WTC11 (cell line): Measurements from ENCODE around the gene DOCK1. TPM values are rescaled to one million over a fixed set of nuclear protein-coding genes. Genes with fewer than 3 reads are reported as not detected.

Source experiments
- ATAC-seq: fragments of 200-7000 bp; cut with Tn5 transposase; 2 replicates; pipeline ENCODE4 v1.10.0; 2021; ENCODE audit warnings: mild to moderate bottlenecking, moderate library complexity
- CTCF ChIA-PET: fragments of 300-600 bp; sonication (Branson Sonifier 250); formaldehyde crosslinking; loops from one replicate; lab custom pipeline; 2021; ENCODE audit warnings: antibody characterized with exemption; lab: Charles Lee
- POLR2A ChIA-PET: fragments of 350-600 bp; sonication (Branson Sonifier 250); formaldehyde crosslinking; loops from one replicate; lab custom pipeline; 2021; ENCODE audit warnings: antibody characterized with exemption; lab: Charles Lee
- DNase-seq: peaks from one replicate; pipeline ENCODE4 v3.0.0; 2021; ENCODE audit warnings: low spot score
- H3K27ac Mint-ChIP-seq: 2 replicates; pipeline ENCODE4 v1.8.0; 2021; ENCODE audit warnings: mixed read lengths
- H3K27me3 Mint-ChIP-seq: 2 replicates; pipeline ENCODE4 v1.8.0; 2021; ENCODE audit warnings: low read depth, mild to moderate bottlenecking, moderate library complexity, mixed read lengths
- H3K36me3 Mint-ChIP-seq: 2 replicates; pipeline ENCODE4 v1.8.0; 2021; ENCODE audit warnings: mixed read lengths
- H3K4me1 Mint-ChIP-seq: 2 replicates; pipeline ENCODE4 v1.8.0; 2022; ENCODE audit warnings: mixed read lengths
- H3K4me3 Mint-ChIP-seq: 2 replicates; pipeline ENCODE4 v1.8.0; 2021; ENCODE audit warnings: mild to moderate bottlenecking, moderate library complexity, mixed read lengths
- H3K9me3 Mint-ChIP-seq: 2 replicates; pipeline ENCODE4 v1.8.0; 2021; ENCODE audit warnings: mixed read lengths
- AR ChIP-seq: fragments of 250-450 bp; sonication (Bioruptor Pico); IDR thresholded peaks from 2 replicates; pipeline ENCODE4 v1.9.0; 2021; ENCODE audit warnings: mild to moderate bottlenecking
- ATF1 ChIP-seq: sonication (generic); formaldehyde crosslinking; IDR thresholded peaks from 2 replicates; pipeline ENCODE4 v1.8.1; 2023; ENCODE audit warnings: mild to moderate bottlenecking, moderate library complexity, missing genetic modification reagents
- ATF6 ChIP-seq: sonication (generic); formaldehyde crosslinking; IDR thresholded peaks from 2 replicates; pipeline ENCODE4 v1.8.1; 2023; ENCODE audit warnings: mild to moderate bottlenecking, missing genetic modification reagents
- FOXJ3 ChIP-seq: sonication (generic); formaldehyde crosslinking; IDR thresholded peaks from 2 replicates; pipeline ENCODE4 v1.9.0; 2021; ENCODE audit warnings: missing genetic modification reagents, mild to moderate bottlenecking, borderline replicate concordance
- HMGA2 ChIP-seq: fragments of 250-450 bp; sonication (Bioruptor Pico); IDR thresholded peaks from 2 replicates; pipeline ENCODE4 v1.4.0; 2021; ENCODE audit warnings: mild to moderate bottlenecking, moderate library complexity
- MYBL2 ChIP-seq: sonication (generic); formaldehyde crosslinking; IDR thresholded peaks from 2 replicates; pipeline ENCODE4 v1.8.1; 2023; ENCODE audit warnings: mild to moderate bottlenecking, moderate library complexity, missing genetic modification reagents
- NFATC4 ChIP-seq: fragments of 250-450 bp; sonication (Bioruptor Pico); IDR thresholded peaks from 2 replicates; pipeline ENCODE4 v1.9.0; 2021; ENCODE audit warnings: mild to moderate bottlenecking
- NFE2L1 ChIP-seq: sonication (generic); formaldehyde crosslinking; IDR thresholded peaks from 2 replicates; pipeline ENCODE4 v1.8.1; 2023; ENCODE audit warnings: missing genetic modification reagents
- NR2C2 ChIP-seq: sonication (generic); formaldehyde crosslinking; IDR thresholded peaks from 2 replicates; pipeline ENCODE4 v1.8.0; 2022; ENCODE audit warnings: mild to moderate bottlenecking, missing genetic modification reagents
- NR3C1 ChIP-seq: sonication (generic); formaldehyde crosslinking; conservative IDR thresholded peaks from 2 replicates; pipeline ENCODE4 v1.8.1; 2023; ENCODE audit warnings: low read depth, mild to moderate bottlenecking, missing genetic modification reagents
- RELA ChIP-seq: sonication (generic); formaldehyde crosslinking; IDR thresholded peaks from 2 replicates; pipeline ENCODE4 v1.8.1; 2022; ENCODE audit warnings: missing genetic modification reagents, mild to moderate bottlenecking, borderline replicate concordance
- SMAD3 ChIP-seq: sonication (generic); formaldehyde crosslinking; IDR thresholded peaks from 2 replicates; pipeline ENCODE4 v1.8.0; 2022; ENCODE audit warnings: missing genetic modification reagents, mild to moderate bottlenecking, borderline replicate concordance
- SMAD4 ChIP-seq: sonication (generic); formaldehyde crosslinking; IDR thresholded peaks from 2 replicates; pipeline ENCODE4 v1.8.0; 2022; ENCODE audit warnings: mild to moderate bottlenecking, missing genetic modification reagents
- SP1 ChIP-seq: sonication (generic); formaldehyde crosslinking; conservative IDR thresholded peaks from 2 replicates; pipeline ENCODE4 v1.8.1; 2022; ENCODE audit warnings: missing genetic modification reagents
- ZNF219 ChIP-seq: sonication (generic); formaldehyde crosslinking; IDR thresholded peaks from 2 replicates; pipeline ENCODE4 v1.8.0; 2023; ENCODE audit warnings: missing genetic modification reagents, mild to moderate bottlenecking, borderline replicate concordance
- ZNF232 ChIP-seq: sonication (generic); formaldehyde crosslinking; IDR thresholded peaks from 2 replicates; pipeline ENCODE4 v1.8.0; 2022; ENCODE audit warnings: mild to moderate bottlenecking, missing genetic modification reagents
- ZNF396 ChIP-seq: fragments of 250-450 bp; sonication (Bioruptor Pico); IDR thresholded peaks from 2 replicates; pipeline ENCODE4 v1.8.0; 2021; ENCODE audit warnings: mild to moderate bottlenecking, moderate library complexity, borderline replicate concordance
- ZNF671 ChIP-seq: fragments of 250-450 bp; sonication (Bioruptor Pico); IDR thresholded peaks from 2 replicates; pipeline ENCODE4 v1.8.0; 2021; ENCODE audit warnings: mild to moderate bottlenecking
- total RNA-seq: library from RNA; stranded (reverse); gene quantifications from 3 replicates; pipeline ENCODE4 v1.2.3, GENCODE V29; 2021
- TF ChIP-seq, protein P1 (sequence below): sonication (generic); formaldehyde crosslinking; IDR thresholded peaks from 2 replicates; pipeline ENCODE4 v1.8.0; 2023; ENCODE audit warnings: mild to moderate bottlenecking, missing genetic modification reagents
- TF ChIP-seq, protein P2 (sequence below): sonication (generic); formaldehyde crosslinking; IDR thresholded peaks from 2 replicates; pipeline ENCODE4 v1.8.0; 2022; ENCODE audit warnings: missing genetic modification reagents
- TF ChIP-seq, protein P3 (sequence below): fragments of 200-600 bp; IDR thresholded peaks from 2 replicates; pipeline ENCODE4 v1.8.0; 2022; ENCODE audit warnings: antibody characterized with exemption
- TF ChIP-seq, protein P4 (sequence below): sonication (generic); formaldehyde crosslinking; IDR thresholded peaks from 2 replicates; pipeline ENCODE4 v1.8.1; 2023; ENCODE audit warnings: mild to moderate bottlenecking, missing genetic modification reagents, moderate library complexity

The DOCK1 gene
- total RNA-seq, 1 experiment from 2014 or later = 52.1 TPM

GRCh38 chr10:127198307-127198706 lies 293.1 kb downstream of the DOCK1 start:
- no peak for TF ChIP-seq NR3C1 (CRISPR knock-in tag)
- TF ChIP-seq, protein P1, sequence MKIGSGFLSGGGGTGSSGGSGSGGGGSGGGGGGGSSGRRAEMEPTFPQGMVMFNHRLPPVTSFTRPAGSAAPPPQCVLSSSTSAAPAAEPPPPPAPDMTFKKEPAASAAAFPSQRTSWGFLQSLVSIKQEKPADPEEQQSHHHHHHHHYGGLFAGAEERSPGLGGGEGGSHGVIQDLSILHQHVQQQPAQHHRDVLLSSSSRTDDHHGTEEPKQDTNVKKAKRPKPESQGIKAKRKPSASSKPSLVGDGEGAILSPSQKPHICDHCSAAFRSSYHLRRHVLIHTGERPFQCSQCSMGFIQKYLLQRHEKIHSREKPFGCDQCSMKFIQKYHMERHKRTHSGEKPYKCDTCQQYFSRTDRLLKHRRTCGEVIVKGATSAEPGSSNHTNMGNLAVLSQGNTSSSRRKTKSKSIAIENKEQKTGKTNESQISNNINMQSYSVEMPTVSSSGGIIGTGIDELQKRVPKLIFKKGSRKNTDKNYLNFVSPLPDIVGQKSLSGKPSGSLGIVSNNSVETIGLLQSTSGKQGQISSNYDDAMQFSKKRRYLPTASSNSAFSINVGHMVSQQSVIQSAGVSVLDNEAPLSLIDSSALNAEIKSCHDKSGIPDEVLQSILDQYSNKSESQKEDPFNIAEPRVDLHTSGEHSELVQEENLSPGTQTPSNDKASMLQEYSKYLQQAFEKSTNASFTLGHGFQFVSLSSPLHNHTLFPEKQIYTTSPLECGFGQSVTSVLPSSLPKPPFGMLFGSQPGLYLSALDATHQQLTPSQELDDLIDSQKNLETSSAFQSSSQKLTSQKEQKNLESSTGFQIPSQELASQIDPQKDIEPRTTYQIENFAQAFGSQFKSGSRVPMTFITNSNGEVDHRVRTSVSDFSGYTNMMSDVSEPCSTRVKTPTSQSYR (CRISPR knock-in tag) = no peak
- no peak for ATAC-seq

GRCh38 chr10:127198721-127199120 lies 293.5 kb downstream of the DOCK1 start:
- H3K36me3 Mint-ChIP-seq = no peaks in the 10 kb centered on the region

More at GRCh38 chr10:127198307-127198706, 293.1 kb downstream of the DOCK1 start:
- ChIA-PET CTCF (interaction anchor here (1.3 kb wide), 1 partner anchor 16 kb away, joined by 3 read pairs; no protein-coding TSS in a partner anchor), POLR2A (no interaction called here)
- Mint-ChIP-seq H3K36me3 (no peaks in the 10 kb centered on the region), H3K4me1 (peaks cover 28% of the 10 kb centered on the region), H3K27ac (no peak overlapping the region), H3K27me3 (peaks cover 34% of the 10 kb centered on the region), H3K4me3 (no peak overlapping the region), H3K9me3 (no peaks in the 10 kb centered on the region)
- DNase-seq = no peak

More at GRCh38 chr10:127198721-127199120, 293.5 kb downstream of the DOCK1 start:
- ChIA-PET POLR2A (no interaction called here), CTCF (interaction anchor here (1.3 kb wide), 1 partner anchor 16 kb away, joined by 3 read pairs; no protein-coding TSS in a partner anchor)
- Mint-ChIP-seq H3K27ac (no peak overlapping the region), H3K4me1 (peaks cover 28% of the 10 kb centered on the region), H3K4me3 (no peak overlapping the region), H3K9me3 (no peaks in the 10 kb centered on the region), H3K27me3 (peaks cover 30% of the 10 kb centered on the region)
- ATAC-seq = no peak
- TF ChIP-seq HMGA2 (CRISPR knock-in tag) = no peak
- no peak for TF ChIP-seq SP1
- no peak for TF ChIP-seq FOXJ3 (CRISPR knock-in tag)
- no peak for TF ChIP-seq SMAD3 (CRISPR knock-in tag)
- no peak for TF ChIP-seq ATF1 (CRISPR knock-in tag)
- no peak for TF ChIP-seq MYBL2 (CRISPR knock-in tag)
- no peak for TF ChIP-seq ZNF671
- TF ChIP-seq ZNF396 (CRISPR knock-in tag) = no peak
- TF ChIP-seq ATF6 = no peak
- no peak for TF ChIP-seq AR
- TF ChIP-seq NR2C2 = no peak
- no peak for TF ChIP-seq ZNF219 (CRISPR knock-in tag)
- TF ChIP-seq, protein P2, sequence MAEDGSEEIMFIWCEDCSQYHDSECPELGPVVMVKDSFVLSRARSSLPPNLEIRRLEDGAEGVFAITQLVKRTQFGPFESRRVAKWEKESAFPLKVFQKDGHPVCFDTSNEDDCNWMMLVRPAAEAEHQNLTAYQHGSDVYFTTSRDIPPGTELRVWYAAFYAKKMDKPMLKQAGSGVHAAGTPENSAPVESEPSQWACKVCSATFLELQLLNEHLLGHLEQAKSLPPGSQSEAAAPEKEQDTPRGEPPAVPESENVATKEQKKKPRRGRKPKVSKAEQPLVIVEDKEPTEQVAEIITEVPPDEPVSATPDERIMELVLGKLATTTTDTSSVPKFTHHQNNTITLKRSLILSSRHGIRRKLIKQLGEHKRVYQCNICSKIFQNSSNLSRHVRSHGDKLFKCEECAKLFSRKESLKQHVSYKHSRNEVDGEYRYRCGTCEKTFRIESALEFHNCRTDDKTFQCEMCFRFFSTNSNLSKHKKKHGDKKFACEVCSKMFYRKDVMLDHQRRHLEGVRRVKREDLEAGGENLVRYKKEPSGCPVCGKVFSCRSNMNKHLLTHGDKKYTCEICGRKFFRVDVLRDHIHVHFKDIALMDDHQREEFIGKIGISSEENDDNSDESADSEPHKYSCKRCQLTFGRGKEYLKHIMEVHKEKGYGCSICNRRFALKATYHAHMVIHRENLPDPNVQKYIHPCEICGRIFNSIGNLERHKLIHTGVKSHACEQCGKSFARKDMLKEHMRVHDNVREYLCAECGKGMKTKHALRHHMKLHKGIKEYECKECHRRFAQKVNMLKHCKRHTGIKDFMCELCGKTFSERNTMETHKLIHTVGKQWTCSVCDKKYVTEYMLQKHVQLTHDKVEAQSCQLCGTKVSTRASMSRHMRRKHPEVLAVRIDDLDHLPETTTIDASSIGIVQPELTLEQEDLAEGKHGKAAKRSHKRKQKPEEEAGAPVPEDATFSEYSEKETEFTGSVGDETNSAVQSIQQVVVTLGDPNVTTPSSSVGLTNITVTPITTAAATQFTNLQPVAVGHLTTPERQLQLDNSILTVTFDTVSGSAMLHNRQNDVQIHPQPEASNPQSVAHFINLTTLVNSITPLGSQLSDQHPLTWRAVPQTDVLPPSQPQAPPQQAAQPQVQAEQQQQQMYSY = no peak
- TF ChIP-seq RELA (CRISPR knock-in tag) = no peak
- no peak for TF ChIP-seq SMAD4 (CRISPR knock-in tag)
- TF ChIP-seq NFE2L1 (CRISPR knock-in tag) = no peak
- TF ChIP-seq, protein P3, sequence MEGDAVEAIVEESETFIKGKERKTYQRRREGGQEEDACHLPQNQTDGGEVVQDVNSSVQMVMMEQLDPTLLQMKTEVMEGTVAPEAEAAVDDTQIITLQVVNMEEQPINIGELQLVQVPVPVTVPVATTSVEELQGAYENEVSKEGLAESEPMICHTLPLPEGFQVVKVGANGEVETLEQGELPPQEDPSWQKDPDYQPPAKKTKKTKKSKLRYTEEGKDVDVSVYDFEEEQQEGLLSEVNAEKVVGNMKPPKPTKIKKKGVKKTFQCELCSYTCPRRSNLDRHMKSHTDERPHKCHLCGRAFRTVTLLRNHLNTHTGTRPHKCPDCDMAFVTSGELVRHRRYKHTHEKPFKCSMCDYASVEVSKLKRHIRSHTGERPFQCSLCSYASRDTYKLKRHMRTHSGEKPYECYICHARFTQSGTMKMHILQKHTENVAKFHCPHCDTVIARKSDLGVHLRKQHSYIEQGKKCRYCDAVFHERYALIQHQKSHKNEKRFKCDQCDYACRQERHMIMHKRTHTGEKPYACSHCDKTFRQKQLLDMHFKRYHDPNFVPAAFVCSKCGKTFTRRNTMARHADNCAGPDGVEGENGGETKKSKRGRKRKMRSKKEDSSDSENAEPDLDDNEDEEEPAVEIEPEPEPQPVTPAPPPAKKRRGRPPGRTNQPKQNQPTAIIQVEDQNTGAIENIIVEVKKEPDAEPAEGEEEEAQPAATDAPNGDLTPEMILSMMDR = no peak
- TF ChIP-seq ZNF232 = no peak
- TF ChIP-seq NFATC4 = no peak
- TF ChIP-seq, protein P4, sequence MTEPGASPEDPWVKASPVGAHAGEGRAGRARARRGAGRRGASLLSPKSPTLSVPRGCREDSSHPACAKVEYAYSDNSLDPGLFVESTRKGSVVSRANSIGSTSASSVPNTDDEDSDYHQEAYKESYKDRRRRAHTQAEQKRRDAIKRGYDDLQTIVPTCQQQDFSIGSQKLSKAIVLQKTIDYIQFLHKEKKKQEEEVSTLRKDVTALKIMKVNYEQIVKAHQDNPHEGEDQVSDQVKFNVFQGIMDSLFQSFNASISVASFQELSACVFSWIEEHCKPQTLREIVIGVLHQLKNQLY (CRISPR knock-in tag) = no peak
- DNase-seq = no peak
